Nephron progenitor cell (in vitro differentiated cells): ENCODE data around the gene CMSS1.

Source experiments
- DNase-seq: peaks from one replicate; pipeline ENCODE4 v3.0.0; 2021
- H3K27ac Mint-ChIP-seq: 2 replicates; pipeline ENCODE4 v1.8.0; 2021; ENCODE audit warnings: mild to moderate bottlenecking, moderate library complexity, mixed read lengths
- H3K27me3 Mint-ChIP-seq: 2 replicates; pipeline ENCODE4 v1.8.0; 2021; ENCODE audit warnings: mild to moderate bottlenecking, low read depth, mixed read lengths; ENCODE audit not compliant: poor library complexity
- H3K36me3 Mint-ChIP-seq: 2 replicates; pipeline ENCODE4 v1.8.0; 2021; ENCODE audit warnings: low read depth, mixed read lengths
- H3K4me1 Mint-ChIP-seq: 2 replicates; pipeline ENCODE4 v1.8.0; 2021; ENCODE audit warnings: mixed read lengths
- H3K4me3 Mint-ChIP-seq: 2 replicates; pipeline ENCODE4 v1.8.0; 2021; ENCODE audit warnings: mild to moderate bottlenecking, moderate library complexity, mixed read lengths
- H3K9me3 Mint-ChIP-seq: 2 replicates; pipeline ENCODE4 v1.8.0; 2021; ENCODE audit warnings: mild to moderate bottlenecking, moderate library complexity, mixed read lengths
- CTCF ChIP-seq: fragments of 200-600 bp; sonication (generic); IDR thresholded peaks from 2 replicates; pipeline ENCODE4 v1.5.0; 2021; ENCODE audit warnings: antibody characterized with exemption

The CMSS1 gene

GRCh38 chr3:99817437-99818240, at the start of gene CMSS1:
TSS of gene CMSS1 (plus strand) at chr3:99817862.
- DNase-seq: peak; percentile 99
- no peaks in the 10 kb centered on the region for H3K9me3 Mint-ChIP-seq
- H3K4me3 Mint-ChIP-seq: peak within 1 kb of the TSS; percentile 96
- TF ChIP-seq CTCF: no peak
- H3K4me1 Mint-ChIP-seq: peaks cover 32% of the 10 kb centered on the region
- H3K27ac Mint-ChIP-seq: peak within 1 kb of the TSS; percentile 100
- peaks cover 5% of the 10 kb centered on the region for H3K36me3 Mint-ChIP-seq
- peaks cover 3% of the 10 kb centered on the region for H3K27me3 Mint-ChIP-seq

GRCh38 chr3:99768126-99768525, 49.5 kb upstream of the CMSS1 start:
- no peak for TF ChIP-seq CTCF
- Mint-ChIP-seq H3K4me1 (no peaks in the 10 kb centered on the region), H3K27me3 (no peaks in the 10 kb centered on the region), H3K9me3 (no peaks in the 10 kb centered on the region), H3K4me3 (no peak overlapping the region), H3K36me3 (no peaks in the 10 kb centered on the region), H3K27ac (no peak overlapping the region)
- DNase-seq: no peak

- Mint-ChIP-seq H3K9me3 (no peaks in the 10 kb centered on the region), H3K27me3 (no peaks in the 10 kb centered on the region), H3K4me3 (no peak overlapping the region), H3K27ac (no peak overlapping the region), H3K36me3 (no peaks in the 10 kb centered on the region), H3K4me1 (no peaks in the 10 kb centered on the region)
- TF ChIP-seq CTCF: no peak
- DNase-seq: no peak
These were observed 48.7 kb upstream of the CMSS1 start for GRCh38 chr3:99768808-99769501.

- Mint-ChIP-seq H3K4me3 (no peak overlapping the region), H3K27me3 (peaks cover 3% of the 10 kb centered on the region), H3K36me3 (no peaks in the 10 kb centered on the region), H3K27ac (no peak overlapping the region), H3K9me3 (no peaks in the 10 kb centered on the region), H3K4me1 (peaks cover 12% of the 10 kb centered on the region)
- no peak for DNase-seq
- no peak for TF ChIP-seq CTCF
These were observed 45.5 kb upstream of the CMSS1 start for GRCh38 chr3:99772171-99772570.

- no peak overlapping the region for H3K4me3 Mint-ChIP-seq
These were observed 45.0 kb upstream of the CMSS1 start for GRCh38 chr3:99772671-99773070.

More at GRCh38 chr3:99772671-99773070, 45.0 kb upstream of the CMSS1 start:
- H3K27me3 Mint-ChIP-seq: peaks cover 3% of the 10 kb centered on the region
- peaks cover 17% of the 10 kb centered on the region for H3K4me1 Mint-ChIP-seq
- no peaks in the 10 kb centered on the region for H3K9me3 Mint-ChIP-seq
- no peak for TF ChIP-seq CTCF
- H3K27ac Mint-ChIP-seq: no peak overlapping the region
- H3K36me3 Mint-ChIP-seq: no peaks in the 10 kb centered on the region
- no peak for DNase-seq
